ENCODE measurements around the gene PARVA. TPM values are rescaled to one million over a fixed set of nuclear protein-coding genes. Genes with fewer than 3 reads are reported as not detected.

PARVA gene
- total RNA-seq, 4 donors from 2014 or later, result 28.5 to 37.4 (median 32.2) TPM

GRCh38 chr11:12569499-12570425 lies 192.4 kb downstream of the PARVA start:
- no peaks in the 10 kb centered on the region for H3K27me3 ChIP-seq
- no peak overlapping the region for H3K27ac ChIP-seq
- no peaks in the 10 kb centered on the region for H3K36me3 ChIP-seq
- H3K4me1 ChIP-seq, result no peaks in the 10 kb centered on the region
- TF ChIP-seq CTCF (IDR thresholded peaks at IDR 0.05) (no peak), POLR2A (IDR thresholded peaks at IDR 0.05) (no peak)
- WGBS, 2 donors, result 94 to 100% methylated on average over 1 of the region's 1 CpG
- intact Hi-C loops (cut with DNase I), result no loop called here
- H3K4me3 ChIP-seq (replicated peaks in 1 of 3), result no peak overlapping the region
- DNase-seq, result no peak
- no peaks in the 10 kb centered on the region for H3K9me3 ChIP-seq

GRCh38 chr11:12573707-12574485 lies 196.5 kb downstream of the PARVA start:
- intact Hi-C loops (cut with DNase I), result no loop called here
- no peak overlapping the region for H3K27ac ChIP-seq
- no peak for DNase-seq
- H3K9me3 ChIP-seq, result no peaks in the 10 kb centered on the region
- WGBS, 2 donors, result 71 to 74% methylated on average over 1 of the region's 1 CpG
- H3K36me3 ChIP-seq, result no peaks in the 10 kb centered on the region
- no peaks in the 10 kb centered on the region for H3K27me3 ChIP-seq
- no peaks in the 10 kb centered on the region for H3K4me1 ChIP-seq
- TF ChIP-seq CTCF (IDR thresholded peaks at IDR 0.05), result no peak
- no peak for TF ChIP-seq POLR2A (IDR thresholded peaks at IDR 0.05)
- H3K4me3 ChIP-seq (replicated peaks in 1 of 3), result no peak overlapping the region

GRCh38 chr11:12577725-12578644 lies 200.6 kb downstream of the PARVA start:
- Histone ChIP-seq H3K4me3 (replicated peaks in 1 of 3) (no peak overlapping the region), H3K27ac (no peak overlapping the region), H3K27me3 (no peaks in the 10 kb centered on the region), H3K4me1 (peaks cover 4 to 9% of the 10 kb centered on the region in 2 donors), H3K9me3 (no peaks in the 10 kb centered on the region), H3K36me3 (no peaks in the 10 kb centered on the region)
- DNase-seq, result no peak
- 84 to 86% methylated on average over 6 of the region's 6 CpGs for WGBS, 2 donors
- TF ChIP-seq POLR2A (IDR thresholded peaks at IDR 0.05), result no peak
- no peak for TF ChIP-seq CTCF (IDR thresholded peaks at IDR 0.05)
- intact Hi-C loops (cut with DNase I), result no loop called here

GRCh38 chr11:12581416-12581815 lies 204.0 kb downstream of the PARVA start:
- Histone ChIP-seq H3K36me3 (no peaks in the 10 kb centered on the region), H3K4me3 (replicated peaks in 1 of 3) (no peak overlapping the region), H3K27ac (peak overlapping the region in 1 of 3 donors; percentile 34), H3K27me3 (no peaks in the 10 kb centered on the region), H3K9me3 (no peaks in the 10 kb centered on the region), H3K4me1 (peaks cover 4 to 9% of the 10 kb centered on the region in 2 donors)
- WGBS, 2 donors, result 84 to 87% methylated on average over 3 of the region's 3 CpGs
- TF ChIP-seq CTCF (IDR thresholded peaks at IDR 0.05) (no peak), POLR2A (IDR thresholded peaks at IDR 0.05) (no peak)
- DNase-seq, result no peak
- intact Hi-C loops (cut with DNase I), result no loop called here

Measured in thyroid gland (tissue), 4 donors.